PC-3 (cell line): ENCODE data around the gene ZNF660. TPM values are rescaled to one million over a fixed set of nuclear protein-coding genes. Genes with fewer than 3 reads are reported as not detected.
"Not testable (repeated sequence)": the region's sequence is repeated elsewhere in the genome, so short reads cannot be mapped to it uniquely, and the experiment has no call there.

ENCODE experiments used
- ATAC-seq: fragments of 200-7000 bp; cut with Tn5 transposase; 2 replicates; pipeline ENCODE4 v1.9.1; 2020; ENCODE audit warnings: mild to moderate bottlenecking, moderate library complexity
- BruUV-seq: library from RNA; stranded (reverse); fragments of 400-500 nt; replicated peaks from 2 replicates; lab custom pipeline; 2021; lab: Mats Ljungman, UMichigan
- CTCF ChIA-PET: fragments of 300-600 bp; sonication (Branson Sonifier 250); formaldehyde crosslinking; loops from one replicate; lab custom pipeline; 2022; ENCODE audit warnings: antibody characterized with exemption; lab: Charles Lee
- POLR2A ChIA-PET: fragments of 300-600 bp; sonication (Branson Sonifier 250); formaldehyde crosslinking; loops from one replicate; lab custom pipeline; 2022; ENCODE audit warnings: antibody characterized with exemption; ENCODE audit not compliant: unreplicated experiment; lab: Charles Lee
- DNase-seq: peaks from one replicate; pipeline ENCODE4 v3.0.0-alpha.2; 2015
- H2AFZ ChIP-seq: fragments of 300-600 bp; sonication (generic); 2 replicates; pipeline ENCODE4 v1.6.0; 2016; ENCODE audit warnings: antibody characterized with exemption, low read length
- H3F3A ChIP-seq: fragments of 300-600 bp; sonication (generic); one replicate; pipeline ENCODE4 v1.6.0; 2017; ENCODE audit warnings: antibody characterized with exemption, low read length, control low read depth, mild to moderate bottlenecking; ENCODE audit not compliant: unreplicated experiment
- H3K27ac ChIP-seq: fragments of 300-600 bp; sonication (generic); 2 replicates; pipeline ENCODE4 v1.5.1; 2016; ENCODE audit warnings: mild to moderate bottlenecking, low read length
- H3K27me3 ChIP-seq: fragments of 300-600 bp; sonication (generic); 2 replicates; pipeline ENCODE4 v1.6.1; 2016; ENCODE audit warnings: low read length, mixed read lengths
- H3K36me3 ChIP-seq: fragments of 300-600 bp; sonication (generic); 2 replicates; pipeline ENCODE4 v1.6.1; 2016; ENCODE audit warnings: low read depth, mixed run types, low read length, mixed read lengths
- H3K4me1 ChIP-seq: fragments of 300-600 bp; sonication (generic); 2 replicates; pipeline ENCODE4 v1.5.1; 2016; ENCODE audit warnings: low read length; ENCODE audit not compliant: insufficient read depth
- H3K4me2 ChIP-seq: fragments of 300-600 bp; sonication (generic); 2 replicates; pipeline ENCODE4 v1.6.0; 2016; ENCODE audit warnings: low read length
- H3K4me3 ChIP-seq: fragments of 300-600 bp; sonication (generic); 2 replicates; pipeline ENCODE4 v1.5.1; 2016; ENCODE audit warnings: mild to moderate bottlenecking, low read length, mixed read lengths
- H3K79me2 ChIP-seq: fragments of 300-600 bp; sonication (generic); 2 replicates; pipeline ENCODE4 v1.6.1; 2017; ENCODE audit warnings: low read length, mixed read lengths
- H3K9ac ChIP-seq: fragments of 300-600 bp; sonication (generic); 2 replicates; pipeline ENCODE4 v1.6.0; 2016; ENCODE audit warnings: mild to moderate bottlenecking, low read length
- H3K9me2 ChIP-seq: fragments of 300-600 bp; sonication (generic); replicated peaks from 2 replicates; pipeline ENCODE4 v1.6.1; 2016; ENCODE audit warnings: mixed run types, low read length, mixed read lengths
- H3K9me3 ChIP-seq: fragments of 300-600 bp; sonication (generic); 2 replicates; pipeline ENCODE4 v1.6.1; 2016; ENCODE audit warnings: low read length, mixed read lengths
- H4K20me1 ChIP-seq: fragments of 300-600 bp; sonication (generic); 2 replicates; pipeline ENCODE4 v1.6.1; 2016; ENCODE audit warnings: low read length, mixed read lengths
- EZH2 ChIP-seq: fragments of 300-600 bp; sonication (generic); IDR thresholded peaks from one replicate; pipeline ENCODE4 v1.6.1; 2017; ENCODE audit warnings: antibody characterized with exemption, mild to moderate bottlenecking, low read length; ENCODE audit not compliant: unreplicated experiment
- EZH2phosphoT487 ChIP-seq: fragments of 300-600 bp; sonication (generic); IDR thresholded peaks from 2 replicates; pipeline ENCODE4 v1.6.1; 2018; ENCODE audit warnings: mild to moderate bottlenecking, antibody characterized with exemption, low read length, borderline replicate concordance
- intact Hi-C: fragments of 100-400 bp; cut with micrococcal nuclease; formaldehyde crosslinking; loops from 2 replicates; pipeline ENCODE4 v1.9.0; 2023
- total RNA-seq: library from RNA; depleted of rRNA; stranded (reverse); fragments of >200 nt; gene quantifications from 2 replicates; pipeline ENCODE4 v1.2.3, GENCODE V29; 2014
- TF ChIP-seq, protein P1 (sequence below): fragments of 300-600 bp; sonication (generic); conservative IDR thresholded peaks from 2 replicates; pipeline ENCODE4 v1.5.1; 2017; ENCODE audit warnings: antibody characterized with exemption, low read depth, mild to moderate bottlenecking, low read length

ZNF660 gene
- total RNA-seq, 1 experiment from 2014 or later: not detected

GRCh38 chr3:44578316-44578715 lies 6.4 kb upstream of the ZNF660 start:
- BruUV-seq, CTCF ChIA-PET, intact Hi-C loops, H3K9me2 ChIP-seq, H3F3A ChIP-seq, H2AFZ ChIP-seq, DNase-seq, H3K4me3 ChIP-seq, H3K27me3 ChIP-seq, H3K27ac ChIP-seq, ATAC-seq, H3K36me3 ChIP-seq, POLR2A ChIA-PET, H3K4me1 ChIP-seq, H3K9me3 ChIP-seq, H3K4me2 ChIP-seq, H3K79me2 ChIP-seq, H4K20me1 ChIP-seq, H3K9ac ChIP-seq: not testable (repeated sequence)

DNA sequence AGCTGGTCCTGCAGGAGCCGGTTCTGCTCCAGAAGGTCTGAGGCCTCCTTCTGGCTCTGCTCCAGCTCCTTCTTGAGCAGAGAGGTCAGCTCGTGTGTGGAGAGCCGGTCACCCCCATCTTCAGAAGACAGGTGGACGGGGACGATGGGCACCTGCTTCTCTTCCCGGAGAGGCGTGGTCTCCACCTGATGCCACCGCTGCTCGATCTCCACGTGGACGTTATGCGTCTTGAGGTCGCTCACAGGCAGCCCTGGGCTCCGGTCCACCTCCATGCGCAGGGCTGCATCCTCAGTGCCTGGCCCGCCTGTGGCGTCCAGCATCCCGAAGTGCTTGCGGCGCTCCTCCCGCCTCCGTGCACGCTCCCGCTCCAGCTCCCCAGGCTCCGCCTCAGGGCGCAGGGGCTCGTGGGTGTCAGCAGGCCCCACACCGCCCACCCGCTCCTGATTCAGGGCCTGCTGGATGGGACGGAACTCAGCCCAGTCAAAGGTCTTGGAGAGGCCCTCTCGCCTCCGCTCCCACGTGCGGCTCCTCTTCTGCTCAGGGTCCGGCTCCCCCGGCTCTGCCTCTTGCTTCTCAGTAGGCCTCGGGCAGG lies 5.7 kb upstream of the ZNF660 start:
- H3K9me3 ChIP-seq, H3F3A ChIP-seq, CTCF ChIA-PET, H3K79me2 ChIP-seq, intact Hi-C loops, BruUV-seq, H3K27me3 ChIP-seq, H3K36me3 ChIP-seq, H3K9me2 ChIP-seq, H3K4me3 ChIP-seq, DNase-seq, H2AFZ ChIP-seq, H3K9ac ChIP-seq, H4K20me1 ChIP-seq, ATAC-seq, POLR2A ChIA-PET, H3K4me2 ChIP-seq, H3K27ac ChIP-seq, H3K4me1 ChIP-seq: not testable (repeated sequence)

GRCh38 chr3:44579749-44580148 lies 5.0 kb upstream of the ZNF660 start:
- H3K4me1 ChIP-seq, H3K9me2 ChIP-seq, DNase-seq, POLR2A ChIA-PET, intact Hi-C loops, ATAC-seq, H3K27me3 ChIP-seq, CTCF ChIA-PET, H3K4me2 ChIP-seq, H2AFZ ChIP-seq, H3K27ac ChIP-seq, BruUV-seq, H3K9ac ChIP-seq, H3K79me2 ChIP-seq, H3F3A ChIP-seq, H4K20me1 ChIP-seq, H3K36me3 ChIP-seq, H3K4me3 ChIP-seq, H3K9me3 ChIP-seq: not testable (repeated sequence)

GRCh38 chr3:44580971-44581370 lies 3.8 kb upstream of the ZNF660 start:
- H3K36me3 ChIP-seq, H3K27ac ChIP-seq, intact Hi-C loops, ATAC-seq, DNase-seq, H3K9me2 ChIP-seq, H2AFZ ChIP-seq, POLR2A ChIA-PET, H3K4me2 ChIP-seq, H3K9ac ChIP-seq, H3K79me2 ChIP-seq, CTCF ChIA-PET, H3K4me3 ChIP-seq, H4K20me1 ChIP-seq, H3K9me3 ChIP-seq, H3F3A ChIP-seq, BruUV-seq, H3K4me1 ChIP-seq, H3K27me3 ChIP-seq: not testable (repeated sequence)

GRCh38 chr3:44596621-44597020 lies 11.9 kb downstream of the ZNF660 start:
- CTCF ChIA-PET: no interaction called here
- POLR2A ChIA-PET: interaction anchor here (0.6 kb wide), 1 partner anchor 1282 kb away, joined by 3 read pairs; no protein-coding TSS in a partner anchor

More at GRCh38 chr3:44596621-44597020, 11.9 kb downstream of the ZNF660 start:
- TF ChIP-seq EZH2 (no peak), EZH2phosphoT487 (no peak)
- TF ChIP-seq, protein P1, sequence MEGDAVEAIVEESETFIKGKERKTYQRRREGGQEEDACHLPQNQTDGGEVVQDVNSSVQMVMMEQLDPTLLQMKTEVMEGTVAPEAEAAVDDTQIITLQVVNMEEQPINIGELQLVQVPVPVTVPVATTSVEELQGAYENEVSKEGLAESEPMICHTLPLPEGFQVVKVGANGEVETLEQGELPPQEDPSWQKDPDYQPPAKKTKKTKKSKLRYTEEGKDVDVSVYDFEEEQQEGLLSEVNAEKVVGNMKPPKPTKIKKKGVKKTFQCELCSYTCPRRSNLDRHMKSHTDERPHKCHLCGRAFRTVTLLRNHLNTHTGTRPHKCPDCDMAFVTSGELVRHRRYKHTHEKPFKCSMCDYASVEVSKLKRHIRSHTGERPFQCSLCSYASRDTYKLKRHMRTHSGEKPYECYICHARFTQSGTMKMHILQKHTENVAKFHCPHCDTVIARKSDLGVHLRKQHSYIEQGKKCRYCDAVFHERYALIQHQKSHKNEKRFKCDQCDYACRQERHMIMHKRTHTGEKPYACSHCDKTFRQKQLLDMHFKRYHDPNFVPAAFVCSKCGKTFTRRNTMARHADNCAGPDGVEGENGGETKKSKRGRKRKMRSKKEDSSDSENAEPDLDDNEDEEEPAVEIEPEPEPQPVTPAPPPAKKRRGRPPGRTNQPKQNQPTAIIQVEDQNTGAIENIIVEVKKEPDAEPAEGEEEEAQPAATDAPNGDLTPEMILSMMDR: no peak
- Histone ChIP-seq H3K27ac (no peak overlapping the region), H3K79me2 (no peaks in the 10 kb centered on the region), H3K27me3 (no peaks in the 10 kb centered on the region), H4K20me1 (no peaks in the 10 kb centered on the region), H3F3A (no peaks in the 10 kb centered on the region), H3K4me3 (no peak overlapping the region), H2AFZ (no peak overlapping the region), H3K4me2 (no peak overlapping the region), H3K9me2 (no peaks in the 10 kb centered on the region), H3K9ac (no peak overlapping the region), H3K9me3 (peaks cover 22% of the 10 kb centered on the region), H3K36me3 (no peaks in the 10 kb centered on the region), H3K4me1 (no peaks in the 10 kb centered on the region)
- ATAC-seq (no peak), DNase-seq (no peak)
- intact Hi-C loops: no loop called here
- no TSS peak for BruUV-seq
